Measurements from ENCODE around the gene ADGRL3.
"Not testable (repeated sequence)": the region's sequence is repeated elsewhere in the genome, so short reads cannot be mapped to it uniquely, and the experiment has no call there.

ADGRL3 gene

GRCh38 chr4:61831987-61832386 lies 631.9 kb downstream of the ADGRL3 start:
- TF ChIP-seq POLR2A (IDR thresholded peaks at IDR 0.05; ENCODE audit: low read depth, low read length): no peak
- DNase-seq (ENCODE audit: insufficient read length, low spot score): no peak
- no peak for FAIRE-seq

- FAIRE-seq: no peak
- no peak for TF ChIP-seq POLR2A (IDR thresholded peaks at IDR 0.05; ENCODE audit: low read depth, low read length)
- no peak for DNase-seq (ENCODE audit: insufficient read length, low spot score)
These were observed 637.3 kb downstream of the ADGRL3 start for GRCh38 chr4:61837395-61837794.

- no peak for TF ChIP-seq POLR2A (IDR thresholded peaks at IDR 0.05; ENCODE audit: low read depth, low read length)
- FAIRE-seq (no peak), DNase-seq (ENCODE audit: insufficient read length, low spot score) (no peak)
These were observed 637.9 kb downstream of the ADGRL3 start for GRCh38 chr4:61838072-61838471.

- DNase-seq (ENCODE audit: insufficient read length, low spot score): no peak
- no peak for TF ChIP-seq POLR2A (IDR thresholded peaks at IDR 0.05; ENCODE audit: low read depth, low read length)
- FAIRE-seq: no peak
These were observed 641.6 kb downstream of the ADGRL3 start for GRCh38 chr4:61841714-61842113.

GRCh38 chr4:61851126-61851525 lies 651.0 kb downstream of the ADGRL3 start:
- no peak for DNase-seq (ENCODE audit: insufficient read length, low spot score)
- TF ChIP-seq POLR2A (IDR thresholded peaks at IDR 0.05; ENCODE audit: low read depth, low read length): no peak
- no peak for FAIRE-seq

- not testable (repeated sequence) for DNase-seq (ENCODE audit: insufficient read length, low spot score); FAIRE-seq
These were observed 652.0 kb downstream of the ADGRL3 start for GRCh38 chr4:61852105-61852504.

GRCh38 chr4:61853041-61853440 lies 652.9 kb downstream of the ADGRL3 start:
- TF ChIP-seq POLR2A (IDR thresholded peaks at IDR 0.05; ENCODE audit: low read depth, low read length): no peak
- DNase-seq (ENCODE audit: insufficient read length, low spot score) (no peak), FAIRE-seq (no peak)

- no peak for FAIRE-seq
- no peak for TF ChIP-seq POLR2A (IDR thresholded peaks at IDR 0.05; ENCODE audit: low read depth, low read length)
These were observed 660.2 kb downstream of the ADGRL3 start for GRCh38 chr4:61860376-61860775.

GRCh38 chr4:61864286-61864685 lies 664.2 kb downstream of the ADGRL3 start:
- TF ChIP-seq POLR2A (IDR thresholded peaks at IDR 0.05; ENCODE audit: low read depth, low read length): no peak
- DNase-seq (ENCODE audit: insufficient read length, low spot score): no peak
- FAIRE-seq: no peak

More at GRCh38 chr4:61860376-61860775, 660.2 kb downstream of the ADGRL3 start:
- DNase-seq (ENCODE audit: insufficient read length, low spot score): no peak

GRCh38 chr4:61866378-61867030 lies 666.4 kb downstream of the ADGRL3 start:
- TF ChIP-seq POLR2A (IDR thresholded peaks at IDR 0.05; ENCODE audit: low read depth, low read length): no peak
- DNase-seq (ENCODE audit: insufficient read length, low spot score): no peak
- no peak for FAIRE-seq

GRCh38 chr4:61872983-61873382 lies 672.9 kb downstream of the ADGRL3 start:
- DNase-seq (ENCODE audit: insufficient read length, low spot score) (no peak), FAIRE-seq (no peak)
- TF ChIP-seq POLR2A (IDR thresholded peaks at IDR 0.05; ENCODE audit: low read depth, low read length): no peak

GRCh38 chr4:61877266-61877665 lies 677.1 kb downstream of the ADGRL3 start:
- DNase-seq (ENCODE audit: insufficient read length, low spot score) (no peak), FAIRE-seq (no peak)
- TF ChIP-seq POLR2A (IDR thresholded peaks at IDR 0.05; ENCODE audit: low read depth, low read length): no peak

- no peak for TF ChIP-seq POLR2A (IDR thresholded peaks at IDR 0.05; ENCODE audit: low read depth, low read length)
- DNase-seq (ENCODE audit: insufficient read length, low spot score) (no peak), FAIRE-seq (no peak)
These were observed 677.8 kb downstream of the ADGRL3 start for GRCh38 chr4:61877893-61878292.

GRCh38 chr4:61882381-61882780 lies 682.3 kb downstream of the ADGRL3 start:
- no peak for FAIRE-seq
- DNase-seq (ENCODE audit: insufficient read length, low spot score): no peak
- no peak for TF ChIP-seq POLR2A (IDR thresholded peaks at IDR 0.05; ENCODE audit: low read depth, low read length)

GRCh38 chr4:61886131-61886530 lies 686.0 kb downstream of the ADGRL3 start:
- FAIRE-seq: no peak
- TF ChIP-seq POLR2A (IDR thresholded peaks at IDR 0.05; ENCODE audit: low read depth, low read length): no peak
- no peak for DNase-seq (ENCODE audit: insufficient read length, low spot score)

- TF ChIP-seq POLR2A (IDR thresholded peaks at IDR 0.05; ENCODE audit: low read depth, low read length): no peak
- FAIRE-seq (no peak), DNase-seq (ENCODE audit: insufficient read length, low spot score) (no peak)
These were observed 689.0 kb downstream of the ADGRL3 start for GRCh38 chr4:61889117-61889516.

Data from H54 (cell line).